Dedifferentiated amniotic fluid mesenchymal stem cell (primary cell): ENCODE measurements around the gene GRIK3.

Experiments
- DNase-seq: peaks from one replicate; pipeline ENCODE4 v3.0.0-alpha.2; 2016; ENCODE audit errors: extremely low spot score

Gene GRIK3

GRCh38 chr1:36879613-36880012 lies 154.7 kb downstream of the GRIK3 start:
- no peak for DNase-seq

GRCh38 chr1:36876990-36877389 lies 157.3 kb downstream of the GRIK3 start:
- DNase-seq: no peak

GRCh38 chr1:36874271-36875060 lies 159.8 kb downstream of the GRIK3 start:
- no peak for DNase-seq

- DNase-seq: no peak
Measured at GRCh38 chr1:36872858-36873257, 161.5 kb downstream of the GRIK3 start.

GRCh38 chr1:36872126-36872754 lies 162.1 kb downstream of the GRIK3 start:
- no peak for DNase-seq

- no peak for DNase-seq
Measured at GRCh38 chr1:36871146-36871971, 163.0 kb downstream of the GRIK3 start.

- DNase-seq: no peak
Measured at GRCh38 chr1:36869826-36870225, 164.5 kb downstream of the GRIK3 start.

GRCh38 chr1:36869054-36869453 lies 165.3 kb downstream of the GRIK3 start:
- no peak for DNase-seq

- DNase-seq: no peak
Measured at GRCh38 chr1:36867575-36867974, 166.7 kb downstream of the GRIK3 start.

GRCh38 chr1:36866169-36866814 lies 168.0 kb downstream of the GRIK3 start:
- no peak for DNase-seq

GRCh38 chr1:36865602-36865900 lies 168.8 kb downstream of the GRIK3 start:
- no peak for DNase-seq

- no peak for DNase-seq
Measured at GRCh38 chr1:36864823-36865601, 169.3 kb downstream of the GRIK3 start.

- DNase-seq: no peak
Measured at GRCh38 chr1:36864182-36864822, 170.0 kb downstream of the GRIK3 start.

GRCh38 chr1:36863500-36863899 lies 170.8 kb downstream of the GRIK3 start:
- DNase-seq: no peak

- DNase-seq: no peak
Measured at GRCh38 chr1:36863061-36863460, 171.3 kb downstream of the GRIK3 start.

GRCh38 chr1:36861375-36861774 lies 172.9 kb downstream of the GRIK3 start:
- no peak for DNase-seq

GRCh38 chr1:36859926-36860325 lies 174.4 kb downstream of the GRIK3 start:
- DNase-seq: no peak

- DNase-seq: no peak
Measured at GRCh38 chr1:36858981-36859380, 175.3 kb downstream of the GRIK3 start.

GRCh38 chr1:36858553-36858952 lies 175.8 kb downstream of the GRIK3 start:
- DNase-seq: no peak

GRCh38 chr1:36857754-36858153 lies 176.6 kb downstream of the GRIK3 start:
- DNase-seq: no peak
